AG20443 (cell line): ENCODE data around the gene AFM.
"Not testable (repeated sequence)": the region's sequence is repeated elsewhere in the genome, so short reads cannot be mapped to it uniquely, and the experiment has no call there.

Experiments
- DNase-seq: peaks from one replicate; pipeline ENCODE4 v3.0.0; 2012; ENCODE audit warnings: low spot score, mixed read lengths

The AFM gene

DNA sequence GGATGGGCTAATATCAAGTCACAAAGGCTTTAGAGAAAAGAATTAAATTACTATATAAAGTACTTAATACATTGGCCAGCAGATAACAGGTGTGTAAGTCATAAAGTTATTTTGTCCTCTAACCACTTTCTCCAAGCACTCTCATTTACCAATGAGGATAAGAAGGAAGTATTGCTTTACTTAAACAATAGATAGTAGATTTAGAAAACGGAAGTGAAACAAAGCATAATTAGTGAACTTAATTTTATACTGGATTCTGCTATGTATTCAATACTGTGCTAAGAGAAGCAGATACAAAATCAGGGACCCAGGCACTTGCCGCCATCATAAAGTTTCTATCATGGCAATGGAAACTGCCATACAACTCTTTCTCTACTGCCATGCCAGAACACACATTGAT is 24.0 kb downstream of the AFM start:
- DNase-seq = no peak

DNA sequence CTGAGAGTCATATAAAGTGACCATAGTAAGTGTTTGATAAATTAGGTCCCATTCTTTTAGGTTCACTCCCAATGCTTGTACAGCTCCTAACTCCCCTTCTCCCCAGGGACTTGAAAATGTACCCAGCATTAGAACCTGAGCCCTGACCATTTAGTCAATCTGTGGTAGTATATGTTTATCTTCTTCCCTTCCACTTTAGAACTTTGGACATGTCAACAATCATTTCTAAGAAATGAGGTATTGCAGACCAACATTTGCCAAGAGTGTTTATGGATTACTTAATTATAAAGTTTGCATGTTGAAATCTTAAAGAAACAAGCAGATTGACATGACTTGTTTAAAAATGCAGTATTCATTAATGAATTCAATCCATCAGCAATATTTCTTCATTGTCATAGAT is 26.0 kb downstream of the AFM start:
- DNase-seq = no peak

DNA sequence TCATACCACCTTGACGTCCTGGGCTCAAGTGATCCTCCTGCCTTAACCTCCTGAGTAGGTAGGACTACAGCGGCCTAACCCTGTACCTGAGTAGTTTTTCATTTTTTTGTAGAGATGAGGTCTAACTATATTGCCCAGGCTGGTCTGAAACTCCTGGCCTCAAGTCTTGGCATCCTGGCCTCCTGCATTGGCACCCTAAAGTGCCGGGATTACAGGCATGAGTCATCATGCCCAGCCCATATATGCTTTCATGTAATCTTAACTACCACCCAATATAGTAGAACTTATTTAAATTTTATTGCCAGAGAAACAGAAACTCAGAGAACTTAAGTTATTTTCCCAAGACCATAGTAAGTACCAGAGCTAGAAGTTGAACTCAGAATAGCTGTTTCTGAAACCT is 27.1 kb downstream of the AFM start:
- no peak for DNase-seq

DNA sequence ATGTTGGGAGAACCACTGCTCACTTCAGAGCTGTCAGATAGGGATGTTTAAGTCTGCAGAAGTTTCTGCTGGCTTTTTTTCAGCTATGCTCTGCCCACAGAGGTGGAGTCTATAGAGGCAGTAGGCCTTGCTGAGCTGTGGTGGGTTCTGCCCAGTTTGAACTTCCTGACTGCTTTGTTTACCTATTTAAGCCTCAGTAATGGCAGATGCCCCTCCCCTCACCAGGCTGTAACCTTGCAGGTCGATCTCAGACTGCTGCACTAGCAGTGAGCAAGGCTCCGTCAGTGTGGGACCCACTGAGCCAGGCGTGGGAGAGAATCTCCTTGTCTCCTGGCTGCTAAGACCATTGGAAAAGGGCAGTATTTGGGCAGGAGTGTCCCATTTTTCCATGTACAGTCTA is 36.8 kb downstream of the AFM start:
- no peak for DNase-seq

DNA sequence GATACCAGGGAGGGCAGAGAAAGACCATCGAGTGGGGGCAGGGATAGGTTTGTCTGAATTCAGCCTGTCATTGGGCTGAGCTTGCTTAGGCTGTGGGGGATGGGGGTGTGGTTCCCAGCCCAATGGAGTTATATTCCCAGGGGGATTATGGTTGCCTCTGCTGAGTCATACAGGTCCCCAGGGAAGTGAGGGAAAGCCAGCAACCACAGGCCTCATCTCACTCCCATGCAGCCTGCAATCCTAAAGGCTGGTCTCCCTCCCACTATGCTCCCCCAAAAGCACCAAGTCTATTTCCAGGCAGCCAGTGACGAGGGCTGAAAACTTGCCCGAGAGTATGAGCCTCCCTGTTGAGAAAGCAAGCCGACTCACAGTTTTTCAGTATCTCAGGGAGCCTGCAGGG is 39.3 kb downstream of the AFM start:
- DNase-seq = no peak

DNA sequence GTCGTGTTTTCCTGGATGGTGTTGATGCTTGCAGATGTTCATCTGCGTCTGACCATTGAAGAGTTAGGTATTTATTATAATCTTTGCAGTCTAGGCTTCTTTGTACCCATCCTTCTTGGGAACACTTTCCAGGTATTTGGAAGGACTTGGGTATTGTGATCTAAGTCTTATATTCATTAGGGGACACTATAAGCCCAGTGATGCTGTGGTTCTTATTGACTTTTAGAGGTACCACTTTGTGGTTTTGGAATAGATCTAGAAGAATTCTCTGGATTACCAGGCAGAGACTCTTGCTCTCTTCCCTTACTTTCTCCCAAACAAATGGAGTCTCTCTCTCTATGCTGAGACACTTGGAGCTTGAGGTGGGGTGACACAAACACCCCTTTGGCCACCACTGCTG is 41.6 kb downstream of the AFM start:
- no peak for DNase-seq

DNA sequence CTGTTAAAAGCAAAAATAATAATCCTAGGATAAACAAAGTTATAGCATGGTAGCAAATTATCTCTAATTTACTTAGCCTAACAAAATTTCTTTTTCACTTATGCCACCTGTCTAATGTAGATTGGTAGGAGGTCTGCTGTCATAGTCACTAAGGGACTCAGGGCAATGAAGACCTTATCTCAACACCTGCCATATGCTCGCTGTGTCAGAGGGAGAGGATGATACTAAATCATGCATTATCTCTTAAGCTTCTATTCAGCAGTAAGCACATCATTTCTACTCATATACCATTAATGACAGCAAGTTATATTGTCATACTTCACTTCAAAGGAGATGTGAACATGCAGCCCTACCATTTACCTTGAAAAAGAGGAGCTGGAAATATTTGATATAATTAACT is 44.1 kb downstream of the AFM start:
- DNase-seq = no peak

DNA sequence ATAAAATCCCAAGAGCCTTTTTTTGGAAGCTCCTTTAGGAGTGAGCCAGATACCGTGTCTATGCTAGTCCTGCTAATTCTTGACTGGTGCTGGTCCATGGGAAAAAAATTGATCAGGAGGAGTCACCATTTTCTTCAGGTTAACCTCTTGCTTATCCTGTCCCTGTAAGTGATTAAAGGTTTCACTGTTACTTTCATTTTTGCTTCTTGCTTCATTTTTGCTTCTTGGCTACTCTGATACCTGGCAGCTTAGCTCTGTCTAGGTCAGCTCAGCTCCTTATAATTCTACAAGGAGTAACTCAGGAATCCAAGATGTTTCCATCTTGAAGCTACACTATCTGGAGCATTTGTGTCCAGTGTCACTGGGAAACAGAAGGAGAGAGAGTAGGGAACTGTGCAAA is 45.7 kb downstream of the AFM start:
- DNase-seq = no peak

DNA sequence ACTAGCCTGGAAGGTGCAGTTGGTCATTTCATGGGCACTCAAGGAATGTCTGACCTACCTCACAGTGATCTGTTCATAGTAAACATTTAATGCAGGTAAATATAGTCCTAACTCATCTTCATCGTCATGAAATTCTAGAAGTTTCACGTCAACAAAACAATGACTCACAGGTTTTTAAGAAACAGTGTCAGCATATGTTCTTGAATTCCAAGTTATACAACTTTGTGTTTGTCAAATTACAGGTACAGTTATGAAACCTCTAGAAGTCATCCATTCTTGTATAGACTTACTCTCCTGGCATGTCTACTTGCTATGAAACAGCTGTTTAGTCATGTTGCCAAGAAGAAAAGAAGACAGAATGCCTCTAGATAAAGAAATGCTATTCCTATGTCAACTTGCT is 46.6 kb downstream of the AFM start:
- no peak for DNase-seq

DNA sequence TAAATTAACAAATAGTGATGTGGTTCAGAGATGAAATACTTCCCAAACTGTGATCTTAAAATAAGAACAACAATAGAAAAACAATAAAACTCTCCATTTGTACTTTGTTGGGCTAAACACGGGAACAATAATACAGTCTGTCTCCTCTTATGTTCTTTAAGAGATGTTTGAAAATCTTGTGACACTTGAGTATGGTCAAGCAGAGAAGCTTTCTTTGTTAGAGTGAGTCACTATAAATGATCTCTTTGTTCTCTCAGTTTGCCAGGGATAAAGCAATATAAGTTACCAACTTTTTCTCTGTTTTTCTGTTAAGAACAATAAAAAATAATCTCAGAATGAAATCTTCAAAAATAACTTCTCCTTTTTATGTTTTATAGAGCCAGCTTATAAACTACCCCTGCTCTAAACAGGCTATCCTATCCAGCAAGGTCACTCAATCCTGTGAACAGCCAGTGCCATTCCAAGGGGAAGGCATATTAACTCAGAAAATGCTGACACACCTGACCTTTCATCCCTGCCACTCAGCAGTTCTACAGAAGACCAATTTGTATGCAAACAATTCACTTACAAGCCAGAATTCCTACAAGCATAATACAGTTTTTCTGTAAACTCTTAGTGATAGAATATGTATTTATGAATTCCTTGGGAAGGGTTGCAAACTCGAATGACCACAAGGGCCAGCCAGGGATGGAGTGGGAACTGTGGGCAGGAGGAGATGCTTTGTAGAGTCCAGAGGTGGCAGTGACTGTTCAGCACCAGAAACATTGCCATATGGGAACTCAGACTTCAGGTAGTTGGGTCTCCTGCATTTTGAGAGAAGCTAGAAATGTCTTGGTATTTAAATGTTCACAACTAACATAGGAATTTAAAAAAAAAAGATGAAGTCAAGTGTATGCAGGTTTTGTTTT is 52.2 kb downstream of the AFM start:
- no peak for DNase-seq

DNA sequence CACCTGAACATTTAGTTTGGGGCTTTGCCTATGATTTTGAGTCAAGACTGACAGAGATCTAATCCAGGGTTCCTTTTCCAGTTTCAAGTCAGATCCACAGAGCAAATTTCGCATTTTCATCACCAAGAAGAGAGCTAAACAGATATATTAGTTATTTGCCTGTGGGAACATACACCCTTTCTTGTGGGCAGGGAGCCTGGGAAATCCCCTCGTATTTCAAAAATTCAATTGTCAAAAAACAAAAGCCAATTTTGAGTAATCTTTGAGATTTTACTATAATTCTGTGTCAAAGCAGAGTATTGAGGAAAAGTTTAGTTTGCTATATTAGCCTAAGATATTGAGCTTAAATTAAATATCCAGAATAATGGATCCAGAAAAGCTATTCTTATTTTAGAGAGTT is 56.6 kb downstream of the AFM start:
- no peak for DNase-seq

DNA sequence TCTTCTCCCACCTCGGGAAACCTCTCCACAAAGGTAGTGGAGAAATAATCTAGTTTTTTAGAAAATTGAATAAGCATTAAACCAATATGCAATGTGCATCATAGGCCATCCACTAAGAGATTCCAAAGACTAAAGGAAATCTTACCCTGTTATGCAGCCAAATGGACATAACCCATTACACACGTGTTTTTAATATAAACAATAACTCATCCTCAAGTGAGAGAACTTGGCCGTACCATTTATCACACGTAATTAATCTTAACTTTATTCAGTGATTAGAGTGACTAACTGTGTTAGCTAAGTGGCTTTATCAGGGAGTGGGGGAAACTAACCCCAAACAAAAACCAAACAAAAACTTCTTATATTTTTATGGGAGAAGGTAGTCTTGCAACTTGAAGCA is 57.8 kb downstream of the AFM start:
- DNase-seq = no peak

DNA sequence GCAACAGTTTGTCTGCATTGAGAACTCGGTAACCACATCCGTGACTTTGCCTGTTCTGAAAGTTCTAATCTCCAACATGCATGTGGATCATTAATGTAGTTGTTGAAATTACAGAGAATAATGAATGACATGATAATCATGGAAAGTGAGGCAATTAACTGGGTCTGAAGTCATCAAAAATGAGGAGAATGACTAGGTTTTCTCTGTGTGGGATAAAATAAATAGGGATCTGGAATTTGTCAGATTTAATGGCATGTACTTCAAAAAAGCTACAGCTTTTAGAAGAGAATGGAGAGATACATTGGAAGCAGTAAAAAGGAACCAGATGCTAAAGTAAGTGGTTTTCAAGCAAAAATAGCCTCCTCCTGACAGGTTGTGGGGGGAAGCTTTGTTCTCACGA is 59.3 kb downstream of the AFM start:
- DNase-seq = no peak

DNA sequence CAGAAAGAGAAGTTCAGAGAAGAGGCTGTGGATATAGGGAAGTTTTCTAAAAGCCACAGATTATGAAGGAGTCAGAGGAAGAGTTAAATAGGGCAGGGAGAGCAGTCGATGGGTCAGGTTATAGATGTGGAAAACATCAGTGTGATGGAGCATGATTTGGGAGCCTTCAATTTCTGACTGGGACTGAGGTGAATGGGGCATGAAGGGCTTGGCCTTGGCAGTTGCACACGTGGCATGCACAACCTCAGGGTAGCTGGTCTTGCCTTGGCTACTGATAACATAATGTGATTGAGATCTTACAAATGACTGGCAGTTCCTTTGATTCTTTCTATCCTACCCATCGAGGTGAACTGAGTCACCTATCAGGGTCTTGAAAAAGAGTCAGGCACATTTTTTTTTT is 59.7 kb downstream of the AFM start:
- DNase-seq = no peak

DNA sequence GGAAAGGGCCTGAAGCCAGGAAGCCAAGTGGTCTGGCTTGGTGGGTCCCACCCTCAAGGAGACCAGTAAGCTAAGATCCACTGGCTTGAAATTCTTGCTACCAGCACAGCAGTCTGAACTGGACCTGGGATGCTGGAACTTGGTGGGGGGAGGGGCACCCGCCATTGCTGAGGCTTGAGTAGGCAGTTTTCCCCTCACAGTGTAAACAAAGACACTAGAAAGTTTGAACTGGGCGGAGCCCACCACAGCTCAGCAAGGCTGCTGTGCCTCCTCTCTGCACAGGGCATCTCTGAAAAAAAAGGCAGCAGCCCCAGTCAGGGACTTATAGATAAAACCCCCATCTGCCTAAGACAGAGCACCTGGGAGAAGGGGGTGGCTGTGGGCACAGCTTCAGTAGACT is 63.1 kb downstream of the AFM start:
- no peak for DNase-seq

DNA sequence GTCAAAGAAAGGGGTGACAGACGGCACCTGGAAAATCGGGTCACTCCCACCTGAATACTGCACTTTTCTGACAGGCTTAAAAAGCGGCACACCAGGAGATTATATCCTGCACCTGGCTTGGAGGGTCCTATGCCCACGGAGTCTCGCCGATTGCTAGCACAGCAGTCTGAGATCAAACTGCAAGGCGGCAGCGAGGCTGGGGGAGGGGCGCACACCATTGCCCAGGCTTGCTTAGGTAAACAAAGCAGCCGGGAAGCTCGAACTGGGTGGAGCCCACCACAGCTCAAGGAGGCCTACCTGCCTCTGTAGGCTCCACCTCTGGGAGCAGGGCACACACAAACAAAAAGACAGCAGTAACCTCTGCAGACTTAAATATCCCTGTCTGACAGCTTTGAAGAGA is 69.3 kb downstream of the AFM start:
- DNase-seq = not testable (repeated sequence)
